Aorta (tissue), 5 donors: ENCODE results near the gene CCDC12. TPM values are rescaled to one million over a fixed set of nuclear protein-coding genes. Genes with fewer than 3 reads are reported as not detected.
A peak's percentile ranks its signal among the peaks of the same experiment; 100 is the strongest.
"Not testable (repeated sequence)": the region's sequence is repeated elsewhere in the genome, so short reads cannot be mapped to it uniquely, and the experiment has no call there.

Experiments used
- ATAC-seq: fragments of 200-7000 bp; cut with Tn5 transposase; one replicate; pipeline ENCODE4 v1.9.1; 2022; ENCODE audit warnings: moderate library complexity; ENCODE audit not compliant: low FRiP score
- DNase-seq, 2 donors: peaks; one replicate each; pipeline ENCODE4 v3.0.0-alpha.2; 2020
- H3K27ac ChIP-seq, 2 donors: one replicate each; pipeline ENCODE4 v1.5.1; 2013; ENCODE audit warnings: low read length in 2 of 2, mild to moderate bottlenecking in 2 of 2, moderate library complexity in 2 of 2, control low read depth in 1 of 2, inconsistent platforms in 1 of 2, low read depth in 1 of 2
- H3K27me3 ChIP-seq, 2 donors: one replicate each; pipeline ENCODE4 v1.6.1; 2013; ENCODE audit warnings: control low read depth in 1 of 2, low read length in 1 of 2, mild to moderate bottlenecking in 1 of 2, moderate library complexity in 1 of 2; ENCODE audit not compliant: insufficient read depth in 2 of 2, control insufficient read depth in 1 of 2
- H3K36me3 ChIP-seq, 2 donors: one replicate each; pipeline ENCODE4 v1.6.1; 2013; ENCODE audit warnings: control low read depth in 1 of 2, low read length in 1 of 2, mild to moderate bottlenecking in 1 of 2; ENCODE audit not compliant: insufficient read depth in 2 of 2, control insufficient read depth in 1 of 2
- H3K4me1 ChIP-seq, 2 donors: one replicate each; pipeline ENCODE4 v1.6.1; 2013; ENCODE audit warnings: low read length in 2 of 2, control low read depth in 1 of 2, mild to moderate bottlenecking in 1 of 2, moderate library complexity in 1 of 2; ENCODE audit not compliant: insufficient read depth in 2 of 2, control insufficient read depth in 1 of 2
- H3K4me3 ChIP-seq, 2 donors: one replicate each; pipeline ENCODE4 v1.5.1; 2013; ENCODE audit warnings: low read length in 2 of 2, control low read depth in 1 of 2, mild to moderate bottlenecking in 1 of 2
- H3K9me3 ChIP-seq: one replicate; pipeline ENCODE4 v1.6.1; 2013; ENCODE audit warnings: mild to moderate bottlenecking, low read length; ENCODE audit not compliant: control insufficient read depth
- WGBS, 2 donors: extraction: QIAGEN DNeasy Blood & Tissue Kit; methylation state at CpG; one replicate each; pipeline ENCODE4 v1.1.7; 2013; 5-methylcytosine and 5-hydroxymethylcytosine counted together
- intact Hi-C, 2 donors: fragments of 100-400 bp; cut with DNase I; formaldehyde crosslinking; loops; one replicate each; pipeline versions ENCODE4 v1.14.2 to v1.15.0; 2022
- polyA plus RNA-seq, 2 donors: library from polyadenylated mRNA; stranded (reverse); fragments of 200-250 nt; gene quantifications; one replicate each; pipeline ENCODE4 v1.2.3, GENCODE V29; 2013
- total RNA-seq, 2 donors: library from RNA; stranded (reverse); fragmentation: NEBNext Ultra II Directional; extraction: Animal tissue kit (Norgen Biotek cat#: 25700); gene quantifications; one replicate each; pipeline ENCODE4 v1.2.1, GENCODE V29; 2021
- donor health status: healthy with polysubstance abuse.
- donor health status: Bipolar disorder and iron deficiency.
- donor health status: DM: no; HTN: no; CAD: no.
- donor health status: DM: no; HTN: no; CAD: no.
- donor health status: DM: yes; HTN: yes; CAD: no.

The CCDC12 gene
- total and polyA plus RNA-seq, 4 donors, result 30.5 to 46.5 (median 39.7) TPM

DNA sequence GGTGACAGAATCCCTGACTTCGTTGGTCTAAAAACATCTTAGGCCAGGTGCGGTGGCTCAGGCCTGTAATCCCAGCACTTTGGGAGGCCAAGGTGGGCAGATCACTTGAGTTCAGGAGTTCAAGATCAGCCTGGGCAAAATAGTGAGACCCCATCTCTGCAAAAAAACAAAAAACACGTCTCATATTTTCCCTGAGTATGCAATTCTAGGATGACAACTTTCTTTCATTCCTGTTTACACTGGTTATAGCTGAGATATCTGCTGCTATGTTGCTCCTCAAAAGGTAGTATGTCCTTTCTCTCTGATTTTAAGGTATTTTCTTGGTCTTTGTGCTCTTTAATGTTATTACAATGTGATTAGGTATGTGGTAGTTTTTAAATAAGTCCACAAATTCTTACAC, 59.7 kb downstream of the CCDC12 start:
- no peak for ATAC-seq
- 84 to 85% methylated on average over 3 of the region's 3 CpGs for WGBS, 2 donors

DNA sequence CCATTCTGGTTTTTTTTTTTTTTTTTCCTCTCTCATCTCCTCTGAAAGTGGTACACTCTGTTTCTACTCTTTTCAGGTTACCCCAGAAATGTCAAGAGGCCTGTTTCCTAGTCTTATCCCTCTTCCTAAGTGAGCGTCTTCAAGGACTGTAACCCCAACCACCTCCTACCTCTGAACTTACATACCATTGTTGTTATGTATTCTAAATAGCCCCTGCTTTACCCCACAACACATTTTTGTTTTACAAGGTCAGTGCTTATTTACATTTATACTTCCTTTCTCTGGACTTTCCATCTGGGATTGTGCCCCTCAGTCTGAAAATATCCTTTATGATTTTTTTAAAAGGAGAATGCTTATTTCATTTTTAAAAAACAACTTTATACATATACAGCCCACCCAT, 60.3 kb downstream of the CCDC12 start:
- 90 to 94% methylated on average over 1 of the region's 1 CpG for WGBS, 2 donors
- no peaks in the 10 kb centered on the region for H3K36me3 ChIP-seq
- no peaks in the 10 kb centered on the region for H3K9me3 ChIP-seq
- intact Hi-C loops, result no loop called here
- no peaks in the 10 kb centered on the region for H3K27me3 ChIP-seq
- H3K27ac ChIP-seq, result no peak overlapping the region
- ATAC-seq (no peak), DNase-seq (no peak)
- no peak overlapping the region for H3K4me3 ChIP-seq
- H3K4me1 ChIP-seq, result no peaks in the 10 kb centered on the region

More for the DNA sequence above, 59.7 kb downstream of the CCDC12 start:
- no peaks in the 10 kb centered on the region for H3K4me1 ChIP-seq
- H3K9me3 ChIP-seq, result no peaks in the 10 kb centered on the region
- no peak overlapping the region for H3K4me3 ChIP-seq
- intact Hi-C loops, result no loop called here
- no peak for DNase-seq
- H3K36me3 ChIP-seq, result no peaks in the 10 kb centered on the region
- no peaks in the 10 kb centered on the region for H3K27me3 ChIP-seq
- H3K27ac ChIP-seq, result no peak overlapping the region

GRCh38 chr3:46915297-46915822, 61.2 kb downstream of the CCDC12 start:
- no peak for ATAC-seq
- DNase-seq, result peak in 1 of 2 donors; percentile 36
- no peaks in the 10 kb centered on the region for H3K4me1 ChIP-seq
- intact Hi-C loops, result no loop called here
- WGBS, 2 donors, result 74 to 76% methylated on average over 8 of the region's 8 CpGs
- H3K9me3 ChIP-seq, result no peaks in the 10 kb centered on the region
- no peak overlapping the region for H3K27ac ChIP-seq
- H3K4me3 ChIP-seq, result no peak overlapping the region
- no peaks in the 10 kb centered on the region for H3K27me3 ChIP-seq
- H3K36me3 ChIP-seq, result no peaks in the 10 kb centered on the region

GRCh38 chr3:46914849-46915248, 61.7 kb downstream of the CCDC12 start:
- no peak overlapping the region for H3K4me3 ChIP-seq
- 81% methylated on average over 7 of the region's 7 CpGs for WGBS, 2 donors
- no peaks in the 10 kb centered on the region for H3K27me3 ChIP-seq
- H3K27ac ChIP-seq, result no peak overlapping the region
- H3K9me3 ChIP-seq, result no peaks in the 10 kb centered on the region
- ATAC-seq, result no peak
- H3K36me3 ChIP-seq, result no peaks in the 10 kb centered on the region
- DNase-seq, result no peak
- intact Hi-C loops, result no loop called here
- H3K4me1 ChIP-seq, result no peaks in the 10 kb centered on the region

- intact Hi-C loops, result no loop called here
- Histone ChIP-seq H3K4me3 (no peak overlapping the region), H3K27me3 (no peaks in the 10 kb centered on the region), H3K27ac (no peak overlapping the region), H3K9me3 (no peaks in the 10 kb centered on the region), H3K36me3 (no peaks in the 10 kb centered on the region), H3K4me1 (no peaks in the 10 kb centered on the region)
- DNase-seq (peak; percentile 18 to 53), ATAC-seq (no peak)
- WGBS, 2 donors, result 61 to 62% methylated on average over 8 of the region's 8 CpGs
Measured at GRCh38 chr3:46913644-46914043, 62.9 kb downstream of the CCDC12 start.

DNA sequence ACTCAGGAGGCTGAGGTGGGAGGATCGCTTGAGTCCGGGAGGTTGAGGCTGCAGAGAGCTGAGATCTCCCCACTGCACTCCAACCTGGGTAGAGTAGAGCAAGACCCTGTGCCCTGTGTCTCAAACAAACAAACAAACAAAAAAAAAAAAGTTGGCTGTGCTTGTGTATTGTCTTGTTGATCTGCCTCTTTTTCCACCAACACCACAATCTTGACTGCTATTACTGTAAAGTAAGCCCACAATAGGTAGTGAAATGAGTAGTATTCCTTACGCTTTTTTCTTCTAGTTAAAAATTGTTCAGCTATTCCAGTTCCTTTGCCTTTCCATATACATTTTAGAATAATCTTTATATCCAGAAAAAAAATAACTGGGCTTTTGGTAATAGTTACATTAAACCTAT, 63.6 kb downstream of the CCDC12 start:
- ATAC-seq, result no peak
- H3K27me3 ChIP-seq, result no peaks in the 10 kb centered on the region
- H3K4me3 ChIP-seq, result no peak overlapping the region
- no peaks in the 10 kb centered on the region for H3K9me3 ChIP-seq
- intact Hi-C loops, result no loop called here
- no peak for DNase-seq
- H3K27ac ChIP-seq, result no peak overlapping the region
- WGBS, 2 donors, result 96 to 97% methylated on average over 3 of the region's 3 CpGs
- no peaks in the 10 kb centered on the region for H3K36me3 ChIP-seq
- no peaks in the 10 kb centered on the region for H3K4me1 ChIP-seq

GRCh38 chr3:46910914-46911313, 65.6 kb downstream of the CCDC12 start:
- intact Hi-C loops, H3K27ac ChIP-seq, H3K4me3 ChIP-seq, H3K4me1 ChIP-seq, H3K27me3 ChIP-seq, H3K36me3 ChIP-seq, H3K9me3 ChIP-seq, ATAC-seq: not testable (repeated sequence)
- DNase-seq, result peak; percentile 18 to 62
- 89 to 92% methylated on average over 10 of the region's 10 CpGs for WGBS, 2 donors

GRCh38 chr3:46910166-46910760, 66.3 kb downstream of the CCDC12 start:
- no peaks in the 10 kb centered on the region for H3K27me3 ChIP-seq
- no peak for ATAC-seq
- WGBS, 2 donors, result 75 to 78% methylated on average over 6 of the region's 6 CpGs
- peak; percentile 30 to 48 for DNase-seq
- no peaks in the 10 kb centered on the region for H3K4me1 ChIP-seq
- intact Hi-C loops, result no loop called here
- no peak overlapping the region for H3K4me3 ChIP-seq
- no peaks in the 10 kb centered on the region for H3K9me3 ChIP-seq
- H3K36me3 ChIP-seq, result no peaks in the 10 kb centered on the region
- no peak overlapping the region for H3K27ac ChIP-seq

DNA sequence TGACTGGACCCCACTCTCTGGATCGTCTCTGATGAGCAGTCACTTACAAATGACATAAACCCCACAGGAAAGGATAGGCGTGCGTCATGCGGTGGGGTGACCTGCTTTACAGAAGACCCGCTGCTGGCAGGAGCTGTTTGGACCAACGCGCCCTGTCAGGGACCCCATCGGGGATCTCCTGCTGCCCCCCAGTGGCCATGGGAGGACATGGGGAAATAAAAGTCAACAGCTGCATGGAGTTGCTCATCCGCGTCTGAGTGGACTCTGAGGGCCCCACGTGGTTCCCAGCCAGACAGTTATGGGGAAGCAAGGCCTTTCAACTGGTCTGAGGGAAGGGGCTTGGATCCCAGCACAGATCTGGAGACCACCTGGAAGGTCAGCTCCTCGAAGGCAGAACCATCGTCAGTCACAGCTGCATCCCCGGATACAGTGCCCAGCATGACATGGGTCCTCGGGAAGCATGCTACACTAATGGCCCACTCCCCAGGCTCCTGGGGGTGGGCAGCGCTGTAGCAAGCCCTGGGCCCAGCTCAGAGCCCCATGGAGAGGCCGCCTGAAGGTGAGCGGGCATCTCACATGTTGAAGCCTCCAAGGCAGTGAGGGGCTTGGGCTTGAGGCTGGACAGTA, 66.9 kb downstream of the CCDC12 start:
- Histone ChIP-seq H3K27ac (no peak overlapping the region), H3K4me3 (no peak overlapping the region), H3K36me3 (no peaks in the 10 kb centered on the region), H3K4me1 (no peaks in the 10 kb centered on the region), H3K27me3 (no peaks in the 10 kb centered on the region), H3K9me3 (no peaks in the 10 kb centered on the region)
- intact Hi-C loops, result loop anchor here (1.0 to 5.0 kb wide), 3 partner anchors 42 to 204 kb away; no protein-coding TSS in a partner anchor
- peak; percentile 92 to 94 for DNase-seq
- ATAC-seq, result peak; percentile 77
- 15% methylated on average over 18 of the region's 18 CpGs for WGBS, 2 donors
